NCI-H2196 treated with DMSO at 0.1 percent for 48 hours (cell line): Measurements from ENCODE around the gene TLR8.
"Not testable (repeated sequence)": the region's sequence is repeated elsewhere in the genome, so short reads cannot be mapped to it uniquely, and the experiment has no call there.

Experiments
- DNase-seq: peaks from one replicate; lab custom pipeline; 2025; ENCODE audit not compliant: unreplicated experiment; lab: John Stamatoyannopoulos, UW

Gene TLR8

GRCh38 chrX:12896935-12897334 is 9.5 kb upstream of the TLR8 start:
- DNase-seq: no peak

- no peak for DNase-seq
These were observed 8.3 kb upstream of the TLR8 start for GRCh38 chrX:12898073-12898472.

- no peak for DNase-seq
These were observed 6.9 kb upstream of the TLR8 start for GRCh38 chrX:12899506-12899905.

GRCh38 chrX:12901486-12901885 is 4.9 kb upstream of the TLR8 start:
- no peak for DNase-seq

- DNase-seq: no peak
These were observed 2.8 kb upstream of the TLR8 start for GRCh38 chrX:12903646-12904045.

GRCh38 chrX:12910423-12911121 is 4.2 kb downstream of the TLR8 start:
- no peak for DNase-seq

- DNase-seq: no peak
These were observed 4.7 kb downstream of the TLR8 start for GRCh38 chrX:12911122-12911470.

GRCh38 chrX:12912791-12913482 is 6.5 kb downstream of the TLR8 start:
- no peak for DNase-seq

GRCh38 chrX:12917753-12918152 is 11.3 kb downstream of the TLR8 start:
- DNase-seq: no peak

GRCh38 chrX:12919051-12919450 is 12.6 kb downstream of the TLR8 start:
- no peak for DNase-seq

GRCh38 chrX:12919620-12920019 is 13.2 kb downstream of the TLR8 start:
- DNase-seq: no peak

- DNase-seq: no peak
These were observed 14.6 kb downstream of the TLR8 start for GRCh38 chrX:12920990-12921389.

GRCh38 chrX:12921886-12922598 is 15.6 kb downstream of the TLR8 start:
- no peak for DNase-seq

- DNase-seq: no peak
These were observed 16.1 kb downstream of the TLR8 start for GRCh38 chrX:12922599-12922919.

- DNase-seq: no peak
These were observed 23.3 kb downstream of the TLR8 start for GRCh38 chrX:12929701-12930100.

- no peak for DNase-seq
These were observed 23.7 kb downstream of the TLR8 start for GRCh38 chrX:12930150-12930549.

GRCh38 chrX:12932244-12932643 is 25.8 kb downstream of the TLR8 start:
- DNase-seq: no peak

- DNase-seq: no peak
These were observed 28.4 kb downstream of the TLR8 start for GRCh38 chrX:12934850-12935249.

- DNase-seq: no peak
These were observed 30.5 kb downstream of the TLR8 start for GRCh38 chrX:12936947-12937346.

- not testable (repeated sequence) for DNase-seq
These were observed 34.1 kb downstream of the TLR8 start for GRCh38 chrX:12940471-12940870.

- DNase-seq: not testable (repeated sequence)
These were observed 37.2 kb downstream of the TLR8 start for GRCh38 chrX:12943592-12943991.

GRCh38 chrX:12944452-12944851 is 38.0 kb downstream of the TLR8 start:
- DNase-seq: not testable (repeated sequence)
